Common myeloid progenitor, CD34-positive (primary cell): ENCODE measurements around the gene PRKN.

Experiments used
- CTCF ChIA-PET: fragments of 350-600 bp; sonication (Branson Sonifier 250); formaldehyde crosslinking; loops from one replicate; lab custom pipeline; 2021; ENCODE audit warnings: antibody characterized with exemption; lab: Charles Lee
- POLR2A ChIA-PET: fragments of 350-600 bp; sonication (Branson Sonifier 250); formaldehyde crosslinking; loops from one replicate; lab custom pipeline; 2021; ENCODE audit warnings: antibody characterized with exemption; lab: Charles Lee
- DNase-seq, 3 donors: peaks; one replicate each; pipeline versions ENCODE4 v3.0.0 to v3.0.0-alpha.2; 2013
- H3K27ac ChIP-seq, 2 experiments: 1 replicate in 1 of 2; 2 replicates in 1 of 2; pipeline ENCODE4 v1.7.0; 2013; ENCODE audit warnings: inconsistent platforms in 2 of 2, low read length in 2 of 2, mild to moderate bottlenecking in 2 of 2, low read depth in 1 of 2, moderate library complexity in 1 of 2; ENCODE audit not compliant: severe bottlenecking in 2 of 2, insufficient read depth in 1 of 2, poor library complexity in 1 of 2
- H3K27me3 ChIP-seq, 5 experiments: replicated peaks in 2 of 5; 1 replicate in 3 of 5; 2 replicates in 2 of 5; pipeline versions ENCODE4 v1.6.1 to v1.7.0; 2013; ENCODE audit warnings: low read length in 4 of 5, mild to moderate bottlenecking in 2 of 5, moderate library complexity in 2 of 5, inconsistent platforms in 1 of 5; ENCODE audit not compliant: insufficient read depth in 5 of 5, control insufficient read depth in 4 of 5
- H3K36me3 ChIP-seq, 4 experiments: 1 replicate in 2 of 4; 2 replicates in 2 of 4; pipeline versions ENCODE4 v1.6.1 to v1.7.0; 2013; ENCODE audit warnings: low read length in 3 of 4, control low read depth in 1 of 4, mild to moderate bottlenecking in 1 of 4; ENCODE audit not compliant: control insufficient read depth in 4 of 4, insufficient read depth in 4 of 4
- H3K4me1 ChIP-seq, 4 experiments: 1 replicate in 3 of 4; 2 replicates in 1 of 4; pipeline versions ENCODE4 v1.6.1 to v1.7.1; 2013; ENCODE audit warnings: low read length in 3 of 4, mild to moderate bottlenecking in 3 of 4, control low read depth in 1 of 4, inconsistent platforms in 1 of 4, moderate library complexity in 1 of 4; ENCODE audit not compliant: control insufficient read depth in 4 of 4, insufficient read depth in 4 of 4; ENCODE audit errors: control extremely low read depth in 1 of 4
- H3K4me3 ChIP-seq, 7 experiments: 1 replicate in 4 of 7; 2 replicates in 3 of 7; pipeline versions ENCODE4 v1.5.1 to v1.7.0; 2013; ENCODE audit warnings: mild to moderate bottlenecking in 7 of 7, low read length in 6 of 7, moderate library complexity in 6 of 7, inconsistent platforms in 2 of 7, low read depth in 2 of 7, control low read depth in 1 of 7; ENCODE audit not compliant: insufficient read depth in 4 of 7, control insufficient read depth in 1 of 7; ENCODE audit errors: extremely low read depth in 1 of 7
- H3K9me3 ChIP-seq, 5 experiments: 1 replicate in 4 of 5; 2 replicates in 1 of 5; pipeline versions ENCODE4 v1.6.1 to v1.7.1; 2013; ENCODE audit warnings: low read length in 4 of 5, mild to moderate bottlenecking in 2 of 5, inconsistent platforms in 1 of 5, low read depth in 1 of 5, moderate library complexity in 1 of 5; ENCODE audit not compliant: control insufficient read depth in 4 of 5, insufficient read depth in 2 of 5; ENCODE audit errors: control extremely low read depth in 1 of 5
- WGBS: methylation state at CpG from one replicate; pipeline ENCODE4 v1.1.5; 2013; ENCODE audit not compliant: insufficient coverage; 5-methylcytosine and 5-hydroxymethylcytosine counted together

The PRKN gene

GRCh38 chr6:161407581-161407980, 1320.0 kb downstream of the PRKN start:
- DNase-seq, result no peak
- 94% methylated on average over 4 of the region's 4 CpGs for WGBS
- H3K36me3 ChIP-seq, result no peaks in the 10 kb centered on the region
- H3K4me3 ChIP-seq, result no peak overlapping the region
- peaks cover 0 to 5% (median 4%) of the 10 kb centered on the region in 5 experiments for H3K9me3 ChIP-seq
- ChIA-PET CTCF (interaction anchor here (1.5 kb wide), 1 partner anchor 10 kb away, joined by 3 read pairs; no protein-coding TSS in a partner anchor), POLR2A (no interaction called here)
- H3K27ac ChIP-seq, result no peak overlapping the region
- H3K4me1 ChIP-seq, result no peaks in the 10 kb centered on the region
- H3K27me3 ChIP-seq, result no peaks in the 10 kb centered on the region

- Histone ChIP-seq H3K9me3 (peaks cover 0 to 5% (median 4%) of the 10 kb centered on the region in 5 experiments), H3K27ac (no peak overlapping the region), H3K36me3 (no peaks in the 10 kb centered on the region), H3K4me1 (no peaks in the 10 kb centered on the region), H3K27me3 (no peaks in the 10 kb centered on the region), H3K4me3 (no peak overlapping the region)
- DNase-seq, result no peak
- no CpG with 5 or more reads among the region's 2 CpGs for WGBS
- CTCF ChIA-PET, result interaction anchor here (1.5 kb wide), 1 partner anchor 10 kb away, joined by 3 read pairs; no protein-coding TSS in a partner anchor
- POLR2A ChIA-PET, result no interaction called here
Observed at GRCh38 chr6:161407115-161407514, 1320.5 kb downstream of the PRKN start.

GRCh38 chr6:161406646-161407045, 1320.9 kb downstream of the PRKN start:
- ChIA-PET CTCF (interaction anchor here (1.5 kb wide), 1 partner anchor 11 kb away, joined by 3 read pairs; no protein-coding TSS in a partner anchor), POLR2A (no interaction called here)
- Histone ChIP-seq H3K4me3 (no peak overlapping the region), H3K27ac (no peak overlapping the region), H3K9me3 (peaks cover 0 to 5% (median 4%) of the 10 kb centered on the region in 5 experiments), H3K27me3 (no peaks in the 10 kb centered on the region), H3K4me1 (no peaks in the 10 kb centered on the region), H3K36me3 (no peaks in the 10 kb centered on the region)
- 96% methylated on average over 4 of the region's 6 CpGs for WGBS
- DNase-seq, result peak in 2 of 3 donors; percentile 4 to 17

- Histone ChIP-seq H3K4me3 (no peak overlapping the region), H3K36me3 (no peaks in the 10 kb centered on the region), H3K9me3 (peaks cover 0 to 5% (median 4%) of the 10 kb centered on the region in 5 experiments), H3K27me3 (no peaks in the 10 kb centered on the region), H3K27ac (no peak overlapping the region), H3K4me1 (no peaks in the 10 kb centered on the region)
- ChIA-PET CTCF (interaction anchor here (1.2 kb wide), 1 partner anchor 9 kb away, joined by 4 read pairs; no protein-coding TSS in a partner anchor), POLR2A (no interaction called here)
- no peak for DNase-seq
- 100% methylated on average over 3 of the region's 4 CpGs for WGBS
Observed at GRCh38 chr6:161405418-161405817, 1322.1 kb downstream of the PRKN start.

- Histone ChIP-seq H3K9me3 (peaks cover 0 to 10% (median 6%) of the 10 kb centered on the region in 5 experiments), H3K27ac (no peak overlapping the region), H3K4me1 (no peaks in the 10 kb centered on the region), H3K27me3 (no peaks in the 10 kb centered on the region), H3K36me3 (no peaks in the 10 kb centered on the region), H3K4me3 (no peak overlapping the region)
- CTCF ChIA-PET, result no interaction called here
- no CpG with 5 or more reads among the region's 1 CpG for WGBS
- POLR2A ChIA-PET, result no interaction called here
- no peak for DNase-seq
Observed at GRCh38 chr6:161403717-161404116, 1323.8 kb downstream of the PRKN start.

- ChIA-PET POLR2A (no interaction called here), CTCF (interaction anchor here (1.3 kb wide), 1 partner anchor 27 kb away, joined by 3 read pairs; no protein-coding TSS in a partner anchor)
- WGBS, result 100% methylated on average over 3 of the region's 8 CpGs
- Histone ChIP-seq H3K4me1 (no peaks in the 10 kb centered on the region), H3K36me3 (no peaks in the 10 kb centered on the region), H3K27me3 (no peaks in the 10 kb centered on the region), H3K4me3 (no peak overlapping the region), H3K9me3 (peaks cover 0 to 10% (median 6%) of the 10 kb centered on the region in 5 experiments), H3K27ac (no peak overlapping the region)
- DNase-seq, result no peak
Observed at GRCh38 chr6:161401587-161402309, 1325.8 kb downstream of the PRKN start.

GRCh38 chr6:161400671-161401070, 1326.9 kb downstream of the PRKN start:
- Histone ChIP-seq H3K4me3 (no peak overlapping the region), H3K36me3 (no peaks in the 10 kb centered on the region), H3K27ac (no peak overlapping the region), H3K4me1 (no peaks in the 10 kb centered on the region), H3K27me3 (no peaks in the 10 kb centered on the region), H3K9me3 (peaks cover 0 to 10% (median 6%) of the 10 kb centered on the region in 5 experiments)
- DNase-seq, result no peak
- POLR2A ChIA-PET, result no interaction called here
- 95% methylated on average over 5 of the region's 5 CpGs for WGBS
- CTCF ChIA-PET, result interaction anchor here (1.3 to 2.4 kb wide), 3 partner anchors 16 to 26 kb away, joined by 3 to 8 read pairs (median 4); no protein-coding TSS in a partner anchor
